Left kidney (tissue), 2 donors: ENCODE results near the gene PLCL2. TPM values are rescaled to one million over a fixed set of nuclear protein-coding genes. Genes with fewer than 3 reads are reported as not detected.
A peak's percentile ranks its signal among the peaks of the same experiment; 100 is the strongest.

Source experiments
- DNase-seq: peaks from one replicate; pipeline ENCODE4 v3.0.0-alpha.2; 2013
- polyA plus RNA-seq: library from polyadenylated mRNA; unstranded; fragments of 120-200 nt; gene quantifications from one replicate; pipeline ENCODE4 v1.2.1, GENCODE V29; 2013; ENCODE audit not compliant: insufficient read length

PLCL2 gene
- polyA plus RNA-seq, 1 donor: 16.4 TPM

DNA sequence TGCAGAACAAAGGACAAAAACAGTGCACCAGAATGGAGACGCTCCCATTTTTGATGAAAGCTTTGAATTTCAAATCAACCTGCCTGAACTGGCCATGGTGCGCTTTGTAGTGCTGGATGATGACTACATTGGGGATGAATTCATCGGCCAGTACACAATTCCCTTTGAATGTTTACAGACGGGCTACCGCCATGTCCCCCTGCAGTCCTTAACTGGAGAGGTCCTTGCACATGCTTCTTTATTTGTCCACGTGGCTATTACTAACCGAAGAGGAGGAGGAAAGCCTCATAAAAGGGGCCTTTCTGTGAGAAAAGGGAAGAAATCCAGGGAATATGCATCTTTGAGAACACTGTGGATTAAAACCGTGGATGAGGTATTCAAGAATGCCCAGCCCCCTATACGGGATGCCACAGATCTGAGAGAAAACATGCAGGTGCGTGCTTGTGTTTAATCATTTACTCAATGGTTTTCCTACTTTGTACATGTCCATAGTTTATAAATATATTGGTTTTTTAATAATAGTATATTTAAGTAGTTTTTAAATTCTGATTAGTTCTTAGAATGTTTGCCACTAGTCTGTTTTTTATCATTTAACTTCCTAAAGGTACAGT, 127.1 kb downstream of the PLCL2 start:
- no peak for DNase-seq

DNA sequence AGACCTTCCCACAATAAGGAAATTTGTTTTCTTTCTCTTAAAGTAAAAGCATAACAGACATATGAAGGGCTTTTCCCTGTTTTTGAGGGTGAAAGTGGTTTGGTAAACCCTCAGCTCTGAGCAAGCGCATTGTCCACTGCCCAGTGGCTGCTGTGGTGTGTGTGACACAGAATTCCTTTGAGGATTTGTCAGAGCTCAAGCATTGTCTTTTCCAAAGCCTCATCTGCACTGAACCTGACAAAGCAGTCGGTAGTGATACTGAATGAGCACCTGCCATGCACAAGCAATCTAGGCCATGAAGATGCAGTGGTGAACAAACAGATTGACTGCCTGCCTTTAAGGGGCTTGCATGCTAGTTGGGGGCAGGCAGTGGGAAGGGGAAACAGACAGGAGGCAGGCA, 128.3 kb downstream of the PLCL2 start:
- no peak for DNase-seq

DNA sequence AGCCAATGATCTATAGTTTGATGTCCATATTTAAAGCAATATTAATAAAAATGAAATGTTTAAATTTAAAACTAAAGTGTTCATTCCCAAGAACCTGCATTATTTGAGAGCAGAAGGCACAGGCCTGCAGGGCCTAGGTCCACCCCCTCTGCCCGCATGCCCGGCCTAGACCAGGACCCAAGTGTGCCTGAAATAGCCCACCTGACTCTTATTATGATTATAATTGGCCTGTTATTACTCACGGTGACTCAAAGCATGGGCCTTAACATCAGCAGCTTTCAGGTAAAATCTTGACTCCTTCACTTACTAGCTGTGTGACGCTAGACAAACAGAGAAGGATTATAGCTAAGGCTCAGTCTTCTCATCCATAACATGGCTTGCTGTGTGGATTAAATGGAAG, 128.8 kb downstream of the PLCL2 start:
- DNase-seq: no peak

DNA sequence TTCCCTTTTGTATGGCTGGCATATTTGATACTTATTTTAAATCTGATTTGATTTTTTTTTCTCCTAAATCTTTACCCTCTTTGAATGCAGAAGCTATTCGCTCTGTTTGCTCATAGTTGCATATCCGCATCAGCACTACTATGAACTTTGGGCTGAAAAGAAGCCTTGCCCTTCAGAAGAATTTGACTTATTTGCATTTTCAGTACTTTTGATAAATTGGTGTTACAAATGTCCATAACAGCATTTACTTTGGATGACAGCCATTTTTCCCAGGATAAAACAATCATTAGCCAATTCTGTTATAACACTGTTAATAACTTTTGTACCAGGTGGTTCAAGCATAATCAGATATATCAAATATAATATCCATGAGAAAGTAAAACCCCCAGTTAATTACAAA, 129.5 kb downstream of the PLCL2 start:
- DNase-seq: no peak

DNA sequence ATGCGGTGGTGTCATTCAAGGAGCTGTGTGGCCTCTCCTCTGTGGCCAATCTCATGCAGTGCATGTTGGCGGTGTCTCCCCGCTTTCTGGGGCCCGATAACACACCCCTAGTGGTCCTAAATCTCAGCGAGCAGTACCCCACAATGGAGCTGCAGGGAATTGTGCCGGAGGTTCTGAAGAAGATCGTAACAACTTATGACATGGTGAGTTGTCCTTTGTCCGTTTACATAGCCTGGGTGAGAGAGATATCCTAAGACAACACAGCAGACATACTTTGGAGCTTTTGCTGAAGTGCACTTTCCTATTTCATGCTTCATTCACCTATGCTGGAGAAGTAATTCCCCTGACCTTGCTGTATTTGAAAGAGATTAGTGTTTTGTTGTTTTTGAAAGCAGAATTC, 130.0 kb downstream of the PLCL2 start:
- no peak for DNase-seq

DNA sequence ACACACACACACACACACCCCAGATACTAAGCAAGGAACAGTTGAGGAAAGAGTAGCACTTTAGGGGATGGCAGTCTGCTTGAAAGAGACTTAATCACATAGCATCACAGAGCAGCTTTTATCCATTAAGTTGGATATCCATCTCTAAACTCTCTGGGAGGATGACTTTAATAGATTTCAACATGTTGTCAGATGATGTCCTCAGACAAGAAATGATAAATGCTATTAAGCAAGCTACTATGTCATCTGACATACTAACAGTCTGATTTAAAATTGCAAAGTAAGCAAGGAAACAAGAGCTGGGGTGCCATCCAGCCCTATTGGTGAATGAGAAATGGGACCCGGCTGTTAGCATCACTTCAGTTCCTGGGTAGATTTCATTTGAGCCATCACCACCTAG, 136.9 kb downstream of the PLCL2 start:
- no peak for DNase-seq

DNA sequence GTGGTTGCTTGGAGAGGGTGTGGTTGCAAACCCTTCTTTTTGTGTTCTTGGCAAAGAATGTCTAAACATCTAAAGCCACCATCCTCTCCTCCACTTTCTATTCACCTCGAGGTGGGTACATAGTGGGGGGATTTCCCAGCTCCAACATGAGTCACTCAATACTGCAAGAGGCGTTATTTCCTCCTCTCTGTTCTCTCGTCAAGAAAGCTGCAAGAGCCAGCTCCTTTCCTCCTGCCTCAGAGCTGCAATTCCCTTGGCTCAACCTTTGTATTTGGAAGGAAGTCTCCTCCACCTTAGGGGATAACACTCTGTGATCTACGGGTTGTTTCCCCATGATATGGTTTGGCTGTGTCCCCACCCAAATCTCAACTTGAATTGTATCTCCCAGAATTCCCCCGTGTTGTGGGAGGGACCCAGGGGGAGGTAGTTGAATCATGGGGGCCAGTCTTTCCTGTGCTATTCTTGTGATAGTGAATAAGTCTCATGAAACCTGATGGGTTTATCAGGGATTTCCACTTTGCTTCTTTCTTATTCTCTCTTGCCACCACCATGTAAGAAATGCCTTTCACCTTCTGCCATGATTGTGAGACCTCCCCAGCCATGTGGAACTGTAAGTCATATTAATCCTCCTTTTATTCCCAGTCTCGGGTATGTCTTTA, 138.4 kb downstream of the PLCL2 start:
- no peak for DNase-seq

DNA sequence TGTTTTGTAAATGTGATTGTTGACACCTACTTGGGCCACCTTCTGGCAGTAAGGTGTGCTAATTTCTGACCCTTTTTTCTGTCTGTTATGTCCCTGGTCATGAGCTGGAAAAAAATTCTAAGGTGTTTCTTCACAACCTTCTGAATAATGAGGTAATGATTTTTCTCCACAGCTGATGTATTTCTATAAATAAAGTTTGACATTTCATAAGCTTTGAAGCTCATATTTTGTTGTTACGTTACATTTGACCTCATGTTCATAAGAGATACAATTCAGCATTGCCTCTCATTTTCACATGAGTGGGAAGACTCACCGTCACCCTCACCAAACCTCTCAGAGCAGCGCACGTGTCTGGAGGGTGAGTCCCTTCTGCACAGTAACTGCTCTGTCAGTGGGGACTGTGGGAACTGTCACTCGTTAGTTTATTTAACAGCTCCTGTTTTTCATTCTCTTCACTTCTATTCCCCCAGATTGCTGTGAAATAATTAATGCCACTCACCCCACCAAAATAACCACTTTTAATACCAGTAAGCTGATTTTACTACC, 140.9 kb downstream of the PLCL2 start:
- no peak for DNase-seq

DNA sequence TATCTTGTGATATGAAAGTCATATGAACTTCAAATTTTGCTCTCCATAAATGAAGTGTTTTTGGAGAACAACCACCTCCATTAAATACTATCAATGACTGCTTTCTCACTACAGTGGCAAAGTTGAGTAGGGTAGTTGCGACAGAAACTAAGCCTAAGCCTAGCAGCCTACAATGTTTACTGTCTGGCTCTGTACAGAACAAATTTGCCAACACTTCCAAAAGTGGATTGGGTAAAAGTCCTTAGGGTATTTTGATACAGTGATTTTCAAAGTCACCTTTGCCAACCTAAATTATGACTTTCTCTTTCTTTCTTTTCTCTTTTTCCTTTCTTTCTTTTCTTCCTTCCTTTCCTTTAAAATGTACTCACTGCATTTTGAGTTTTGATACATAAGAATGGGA, 142.6 kb downstream of the PLCL2 start:
- no peak for DNase-seq

DNA sequence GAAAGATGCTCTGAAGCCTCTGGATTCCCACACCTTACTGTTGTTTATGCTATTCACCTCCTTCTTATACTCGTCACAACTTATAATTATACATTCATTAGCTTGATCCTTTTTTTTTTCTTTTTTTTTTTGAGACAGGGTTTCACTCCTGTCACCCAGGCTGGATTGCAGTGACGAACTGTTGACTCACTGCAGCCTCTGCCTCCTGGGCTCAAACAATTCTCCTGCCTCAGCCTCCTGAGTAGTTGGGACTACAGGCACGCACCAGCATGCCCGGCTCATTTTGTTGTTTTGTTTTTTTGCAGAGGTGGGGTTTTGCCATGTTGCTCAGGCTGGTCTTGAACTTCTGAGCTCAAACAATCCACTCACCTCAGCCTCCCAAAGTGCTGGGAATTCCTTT, 143.6 kb downstream of the PLCL2 start:
- no peak for DNase-seq

DNA sequence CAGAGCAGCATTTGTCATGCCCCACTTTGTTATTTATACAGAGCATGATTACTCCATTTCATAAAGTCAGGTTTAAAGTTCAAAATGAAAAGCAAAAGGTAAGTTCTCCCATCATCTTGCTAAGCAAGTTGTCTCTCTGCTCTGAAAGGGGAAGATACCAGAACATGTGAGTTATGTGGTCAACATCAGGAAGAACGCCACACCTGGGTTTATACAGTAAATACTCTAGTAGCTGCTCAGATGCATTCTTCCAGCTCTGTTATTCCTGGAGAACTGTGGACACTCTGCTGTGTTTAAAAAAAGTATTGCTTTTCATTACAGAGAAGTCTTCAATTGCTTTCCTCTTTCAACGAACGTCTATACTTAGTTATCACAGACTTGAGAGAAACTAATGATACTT, 145.7 kb downstream of the PLCL2 start:
- DNase-seq: no peak

DNA sequence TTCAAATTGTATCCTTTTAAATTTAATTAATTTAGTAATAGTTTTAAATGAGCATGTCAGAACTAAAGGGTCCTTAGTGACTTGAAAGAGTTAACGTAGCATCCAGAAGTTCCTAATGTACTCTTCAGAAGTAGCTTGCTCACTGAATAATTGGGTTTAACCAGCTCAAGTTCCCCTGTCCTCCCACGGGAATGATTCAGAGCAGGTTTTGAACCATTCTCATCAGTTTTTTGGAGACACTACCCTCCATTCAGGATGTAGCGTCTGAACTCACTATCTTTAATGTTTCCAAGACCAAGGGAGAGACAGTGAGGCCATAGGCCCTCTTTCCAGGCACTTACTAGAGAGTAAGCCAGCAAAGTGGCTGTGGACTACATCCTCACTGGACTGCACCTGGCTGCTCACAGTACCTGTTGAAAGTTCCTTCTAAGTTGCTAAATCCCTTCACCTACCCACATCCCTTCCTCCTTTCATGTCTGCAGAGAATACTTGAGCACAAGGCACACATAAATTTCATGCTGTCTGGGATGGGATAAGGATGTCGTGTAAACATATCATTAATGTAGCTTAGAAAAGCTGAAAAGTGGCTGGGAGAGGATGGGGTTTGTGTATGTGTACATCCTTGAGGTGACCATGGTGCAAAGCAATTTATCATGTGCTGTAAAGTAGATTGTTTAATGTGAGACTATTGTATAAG, 146.3 kb downstream of the PLCL2 start:
- peak; percentile 32 for DNase-seq

DNA sequence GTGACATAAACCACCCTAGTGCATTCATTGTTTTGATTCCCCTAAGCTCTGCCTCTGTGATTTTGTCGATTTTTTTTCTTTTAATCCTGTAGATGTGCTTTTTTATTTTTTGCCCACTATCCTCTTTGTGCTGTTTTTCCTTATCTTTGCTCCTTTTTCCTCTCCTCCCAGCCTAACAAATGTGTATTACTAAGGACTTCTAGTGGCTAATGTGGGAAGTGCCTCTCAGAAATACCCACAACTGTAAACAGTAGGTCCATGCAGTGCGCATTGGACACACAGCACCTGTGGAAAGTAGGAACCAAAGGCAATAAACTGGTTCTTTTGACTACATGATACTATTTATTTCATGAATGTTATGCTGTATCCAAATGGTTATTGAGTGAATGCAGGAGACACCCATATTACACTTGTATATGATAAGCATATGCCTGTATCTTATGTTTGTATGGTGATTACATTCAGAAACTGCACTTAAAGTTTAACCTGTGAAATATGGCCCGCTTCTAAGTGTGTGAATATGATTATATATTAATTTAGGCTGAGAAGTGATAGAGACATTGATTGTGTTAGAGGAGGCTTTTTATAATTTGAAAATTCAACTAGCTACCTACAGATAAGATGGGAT, 147.8 kb downstream of the PLCL2 start:
- DNase-seq: peak; percentile 35

DNA sequence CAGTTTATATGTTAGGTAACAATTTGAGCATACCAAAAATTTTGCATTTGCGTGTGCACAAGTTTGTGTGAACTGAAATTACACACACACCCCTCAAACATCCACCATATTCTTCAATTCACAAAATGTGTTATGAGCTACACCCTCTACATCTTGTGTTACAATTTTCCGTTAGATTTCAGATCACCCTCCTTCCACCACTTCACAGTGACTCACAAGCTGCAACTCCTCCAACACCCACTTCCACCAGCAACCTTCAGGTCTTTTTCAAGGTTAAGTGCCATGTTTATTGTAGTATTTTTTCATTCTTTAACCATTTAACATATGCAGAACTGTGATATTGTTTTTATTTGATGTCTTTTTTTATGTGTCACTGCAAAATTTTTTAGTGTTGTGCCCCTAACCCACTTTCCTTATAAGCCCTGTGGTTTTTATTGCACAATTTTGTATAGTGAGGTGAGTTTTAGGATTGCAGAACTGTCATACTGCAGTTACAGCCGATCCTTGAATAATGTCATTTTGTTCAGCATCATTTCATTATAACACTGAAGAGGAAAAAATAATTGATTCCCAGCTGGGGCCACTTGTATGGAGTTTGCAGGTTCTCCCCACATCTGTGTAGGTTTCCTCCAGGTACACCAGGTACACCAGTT, 148.9 kb downstream of the PLCL2 start:
- DNase-seq: no peak

DNA sequence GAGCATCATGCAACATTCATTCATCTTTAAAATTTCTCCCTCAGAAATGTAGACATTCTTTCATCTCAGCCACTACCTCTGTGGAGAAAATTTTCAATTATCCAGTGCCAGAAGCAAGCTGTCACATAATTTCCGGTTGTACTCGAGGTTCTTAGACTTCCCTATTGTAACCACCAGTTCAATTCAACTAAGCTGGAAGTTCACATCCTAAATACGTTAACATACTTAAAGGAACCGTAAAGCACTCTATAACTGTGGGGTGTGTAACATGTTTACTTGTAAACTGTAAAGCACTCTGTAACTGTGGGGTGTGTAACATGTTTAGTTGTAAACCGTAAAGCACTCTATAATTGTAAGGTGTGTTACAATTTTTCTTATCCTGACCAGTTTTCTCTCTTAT, 150.3 kb downstream of the PLCL2 start:
- DNase-seq: no peak

DNA sequence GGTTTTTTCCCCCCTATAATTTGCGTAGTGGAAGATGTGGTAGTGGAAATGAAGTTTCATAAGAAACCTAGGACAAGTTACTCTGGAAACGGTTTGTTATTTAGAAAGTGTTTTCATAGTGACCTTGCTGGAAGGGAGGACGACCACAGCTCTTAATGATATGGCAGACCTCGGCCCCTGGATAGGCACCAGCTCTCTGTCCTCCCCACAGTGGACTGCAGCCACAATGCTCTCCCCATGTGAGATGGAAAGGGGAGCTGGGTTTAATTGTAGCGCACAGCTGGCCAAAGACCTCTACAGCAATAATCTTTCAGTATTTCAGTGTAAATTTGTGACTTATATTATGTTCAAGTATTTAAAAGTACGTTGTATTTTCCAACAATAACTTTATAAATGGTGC, 151.2 kb downstream of the PLCL2 start:
- DNase-seq: no peak

DNA sequence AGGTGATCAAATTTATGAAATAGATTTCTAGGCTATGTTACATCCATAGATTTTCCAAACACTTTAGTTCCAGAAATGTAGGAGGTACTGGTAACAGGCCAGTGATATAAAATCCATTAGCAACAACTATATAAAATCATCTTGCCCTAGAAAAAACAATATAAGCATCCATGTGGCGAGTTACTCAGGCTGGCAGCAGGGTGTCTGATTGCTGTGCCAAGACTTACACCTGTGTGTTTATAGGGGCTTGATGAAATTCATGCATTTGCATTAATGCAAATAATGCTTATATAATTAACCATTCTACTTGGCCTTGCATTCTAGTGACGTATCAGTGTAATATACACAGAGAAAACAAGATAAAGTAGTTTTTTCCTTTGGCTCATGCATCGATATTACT, 153.4 kb downstream of the PLCL2 start:
- no peak for DNase-seq

DNA sequence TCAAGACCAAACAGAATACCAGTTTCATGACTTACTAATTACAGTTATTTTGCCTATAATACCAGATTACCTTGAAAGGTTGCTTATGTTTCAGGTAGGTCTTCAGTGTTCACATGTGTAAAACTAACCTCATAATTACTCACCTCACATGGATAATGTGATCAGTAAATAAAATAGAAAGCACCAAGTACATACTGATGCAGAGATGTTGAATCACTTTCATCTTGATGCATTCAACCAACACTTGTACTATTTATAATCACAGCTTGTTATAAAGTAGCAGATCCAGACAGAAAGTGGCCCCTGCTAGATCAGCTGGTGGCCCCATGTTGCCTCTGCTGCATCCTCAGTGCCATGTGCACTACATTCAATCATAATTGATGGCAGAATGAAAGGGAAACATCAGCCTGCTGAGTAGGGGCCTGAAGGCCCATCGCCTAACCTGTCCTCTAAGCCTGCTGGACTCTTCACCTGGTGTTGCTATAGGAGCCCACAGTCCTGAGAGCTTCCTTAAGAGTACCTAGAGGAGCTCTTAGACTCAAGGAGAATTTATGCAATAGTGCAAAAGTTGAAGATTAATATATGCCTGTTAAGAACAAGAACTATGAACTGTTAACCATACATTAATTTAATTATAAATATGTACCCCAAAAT, 154.3 kb downstream of the PLCL2 start:
- no peak for DNase-seq

DNA sequence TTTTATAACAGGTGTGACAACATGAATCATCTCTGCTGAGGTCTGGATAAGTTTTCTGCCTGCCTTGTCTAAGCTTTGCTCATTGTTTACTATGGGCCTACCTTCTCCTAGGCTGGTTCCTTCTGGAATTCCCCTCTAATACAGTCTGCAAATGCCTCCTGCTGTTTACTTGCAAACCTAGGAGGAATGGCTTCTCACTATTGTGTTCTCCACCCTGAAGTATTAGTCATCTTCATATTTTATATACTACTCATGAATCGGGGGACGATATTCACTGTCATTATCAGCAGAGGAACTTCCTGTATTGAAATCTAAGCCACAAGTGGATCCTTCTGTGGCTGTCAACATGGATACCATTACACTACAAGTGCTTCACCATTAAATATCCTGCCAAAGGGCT, 154.8 kb downstream of the PLCL2 start:
- DNase-seq: no peak

DNA sequence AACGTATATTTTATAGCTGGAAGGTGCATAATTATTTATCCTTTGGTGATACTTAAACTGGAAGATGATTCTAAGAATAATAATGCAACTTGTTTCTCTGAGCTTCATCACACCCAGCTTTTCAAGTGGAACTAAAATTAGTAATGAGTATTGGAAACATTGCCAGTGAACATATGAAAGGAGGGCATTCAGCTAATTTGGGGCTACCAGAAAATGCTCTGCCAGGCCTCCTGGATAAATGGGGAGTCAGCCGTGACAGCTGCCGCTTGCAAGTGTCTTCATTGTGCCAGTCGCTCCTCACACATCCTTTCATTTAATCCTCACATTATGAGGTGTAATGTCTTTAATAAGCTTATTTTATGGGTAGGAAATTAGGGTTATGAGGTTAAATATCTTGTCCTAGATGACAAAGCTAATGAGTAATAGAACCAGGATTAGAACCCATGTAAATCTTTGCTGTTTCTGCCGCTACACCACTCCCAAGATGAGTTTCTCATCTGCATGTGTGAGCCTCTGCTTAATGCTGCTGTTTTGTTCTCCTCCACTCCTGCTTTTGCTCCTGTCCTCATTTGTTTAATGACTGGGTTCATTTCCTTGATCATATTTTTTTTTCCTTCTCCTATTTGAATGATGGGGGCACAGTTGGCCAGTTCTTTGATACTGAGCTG, 155.7 kb downstream of the PLCL2 start:
- DNase-seq: no peak

DNA sequence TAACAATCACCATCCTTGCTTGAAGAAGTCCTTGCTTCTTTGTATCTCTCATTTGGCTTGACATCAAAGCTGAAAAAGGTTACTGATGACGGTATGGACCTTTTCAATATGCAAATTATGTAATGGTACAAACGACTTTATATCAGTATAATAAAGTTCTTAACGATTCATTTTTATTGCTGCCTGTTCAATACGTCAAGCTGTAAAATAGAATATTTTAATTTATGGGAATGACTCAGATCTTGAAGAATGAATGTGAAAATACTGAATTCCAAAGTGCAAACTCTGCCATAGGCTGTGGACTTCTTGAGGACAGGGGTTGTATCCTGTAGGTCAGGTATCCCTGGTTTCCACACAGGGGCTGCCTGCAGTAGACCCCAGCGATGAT, 156.2 kb downstream of the PLCL2 start:
- DNase-seq: no peak
